Central memory CD4-positive, alpha-beta T cell (primary cell): ENCODE results near the gene RASSF1.
"Not testable (repeated sequence)": the region's sequence is repeated elsewhere in the genome, so short reads cannot be mapped to it uniquely, and the experiment has no call there.

Experiments
- DNase-seq: peaks from one replicate; pipeline ENCODE4 v3.0.0; 2022

The RASSF1 gene

GRCh38 chr3:50322386-50323091, 18.1 kb downstream of the RASSF1 start, which contains the start of gene HYAL2:
Gene HYAL2 (minus strand): TSS chr3:50322745. CDS start chr3:50320489, 2,256 bp downstream.
- no peak for DNase-seq

GRCh38 chr3:50322115-50322385, 18.6 kb downstream of the RASSF1 start:
- DNase-seq, result no peak

- DNase-seq, result peak; percentile 77
Observed at GRCh38 chr3:50321336-50322114, 19.1 kb downstream of the RASSF1 start.

- DNase-seq, result no peak
Observed at GRCh38 chr3:50320853-50321335, 19.7 kb downstream of the RASSF1 start.

- DNase-seq, result no peak
Observed at GRCh38 chr3:50319894-50320625, 20.6 kb downstream of the RASSF1 start.

- DNase-seq, result no peak
Observed at GRCh38 chr3:50319181-50319893, 21.3 kb downstream of the RASSF1 start.

GRCh38 chr3:50318615-50319014, 22.0 kb downstream of the RASSF1 start:
- DNase-seq, result no peak

- DNase-seq, result no peak
Observed at GRCh38 chr3:50318163-50318562, 22.5 kb downstream of the RASSF1 start.

GRCh38 chr3:50317300-50317699, 23.3 kb downstream of the RASSF1 start:
- DNase-seq, result no peak

- peak; percentile 73 for DNase-seq
Observed at GRCh38 chr3:50316657-50317242, 23.9 kb downstream of the RASSF1 start.

GRCh38 chr3:50314816-50315215, 25.8 kb downstream of the RASSF1 start:
- no peak for DNase-seq

- no peak for DNase-seq
Observed at GRCh38 chr3:50314342-50314741, 26.3 kb downstream of the RASSF1 start.

GRCh38 chr3:50312041-50312440, 28.6 kb downstream of the RASSF1 start:
- DNase-seq, result not testable (repeated sequence)

- no peak for DNase-seq
Observed at GRCh38 chr3:50304601-50305000, 36.0 kb downstream of the RASSF1 start.

- DNase-seq, result no peak
Observed at GRCh38 chr3:50303013-50303815, 37.4 kb downstream of the RASSF1 start, which contains the start of gene HYAL1. Gene HYAL1 (minus strand): TSS chr3:50303574. CDS start chr3:50302956, 618 bp downstream.

- DNase-seq, result no peak
Observed at GRCh38 chr3:50302095-50303012, 38.3 kb downstream of the RASSF1 start.

- no peak for DNase-seq
Observed at GRCh38 chr3:50300681-50301254, 39.9 kb downstream of the RASSF1 start.

GRCh38 chr3:50299929-50300680, 40.5 kb downstream of the RASSF1 start:
- no peak for DNase-seq

GRCh38 chr3:50299638-50299928, 41.1 kb downstream of the RASSF1 start:
- DNase-seq, result no peak
